Measurements from ENCODE around the gene ZNF837. TPM values are rescaled to one million over a fixed set of nuclear protein-coding genes. Genes with fewer than 3 reads are reported as not detected.
A peak's percentile ranks its signal among the peaks of the same experiment; 100 is the strongest.

Gene ZNF837
- total and polyA plus RNA-seq, 2 of the 13 experiments (the other 11 are each of a cell fraction or from before 2014, with no cell fraction given), result 0.29 to 1.3 TPM

DNA sequence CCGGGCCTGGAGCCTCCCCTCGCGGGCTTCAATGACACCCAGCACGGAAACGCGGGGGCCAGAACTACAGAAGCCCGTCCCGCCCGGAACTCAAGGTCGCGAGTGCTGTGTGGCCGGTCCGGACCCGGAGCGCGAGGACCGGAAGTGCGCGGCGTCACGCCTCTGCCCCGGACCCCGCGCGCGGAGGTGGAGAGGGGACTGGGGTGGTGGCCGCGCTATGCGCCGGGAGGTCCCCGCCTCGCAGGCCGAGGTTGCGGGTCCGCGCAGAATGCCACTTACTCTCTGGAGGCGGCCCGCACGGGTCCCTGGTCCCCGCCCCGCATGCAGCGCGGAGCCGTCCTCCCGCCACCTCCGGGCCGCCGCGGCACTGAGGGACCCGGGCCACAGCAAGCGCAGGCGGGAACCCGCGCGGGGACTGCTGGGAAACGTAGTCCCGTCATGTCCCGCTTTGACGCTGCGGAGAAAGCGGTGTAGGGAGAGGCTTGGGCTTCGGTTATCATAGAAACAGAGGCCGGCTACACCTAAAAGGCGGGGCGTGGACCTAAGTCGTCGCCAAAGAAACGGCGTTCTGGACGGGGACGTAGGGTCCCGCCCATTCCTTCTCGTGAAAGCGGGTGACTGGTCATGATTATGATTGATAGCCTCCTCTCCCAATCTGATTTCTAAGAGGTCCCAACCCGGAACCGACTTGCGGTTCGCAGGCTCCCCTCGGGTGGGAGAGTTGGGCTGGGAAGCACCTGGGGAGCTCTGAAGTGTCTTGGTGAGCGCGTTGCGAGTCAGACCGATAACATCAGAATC is at the start of gene ZNF837 (continued):
- TF ChIP-seq, protein P1, sequence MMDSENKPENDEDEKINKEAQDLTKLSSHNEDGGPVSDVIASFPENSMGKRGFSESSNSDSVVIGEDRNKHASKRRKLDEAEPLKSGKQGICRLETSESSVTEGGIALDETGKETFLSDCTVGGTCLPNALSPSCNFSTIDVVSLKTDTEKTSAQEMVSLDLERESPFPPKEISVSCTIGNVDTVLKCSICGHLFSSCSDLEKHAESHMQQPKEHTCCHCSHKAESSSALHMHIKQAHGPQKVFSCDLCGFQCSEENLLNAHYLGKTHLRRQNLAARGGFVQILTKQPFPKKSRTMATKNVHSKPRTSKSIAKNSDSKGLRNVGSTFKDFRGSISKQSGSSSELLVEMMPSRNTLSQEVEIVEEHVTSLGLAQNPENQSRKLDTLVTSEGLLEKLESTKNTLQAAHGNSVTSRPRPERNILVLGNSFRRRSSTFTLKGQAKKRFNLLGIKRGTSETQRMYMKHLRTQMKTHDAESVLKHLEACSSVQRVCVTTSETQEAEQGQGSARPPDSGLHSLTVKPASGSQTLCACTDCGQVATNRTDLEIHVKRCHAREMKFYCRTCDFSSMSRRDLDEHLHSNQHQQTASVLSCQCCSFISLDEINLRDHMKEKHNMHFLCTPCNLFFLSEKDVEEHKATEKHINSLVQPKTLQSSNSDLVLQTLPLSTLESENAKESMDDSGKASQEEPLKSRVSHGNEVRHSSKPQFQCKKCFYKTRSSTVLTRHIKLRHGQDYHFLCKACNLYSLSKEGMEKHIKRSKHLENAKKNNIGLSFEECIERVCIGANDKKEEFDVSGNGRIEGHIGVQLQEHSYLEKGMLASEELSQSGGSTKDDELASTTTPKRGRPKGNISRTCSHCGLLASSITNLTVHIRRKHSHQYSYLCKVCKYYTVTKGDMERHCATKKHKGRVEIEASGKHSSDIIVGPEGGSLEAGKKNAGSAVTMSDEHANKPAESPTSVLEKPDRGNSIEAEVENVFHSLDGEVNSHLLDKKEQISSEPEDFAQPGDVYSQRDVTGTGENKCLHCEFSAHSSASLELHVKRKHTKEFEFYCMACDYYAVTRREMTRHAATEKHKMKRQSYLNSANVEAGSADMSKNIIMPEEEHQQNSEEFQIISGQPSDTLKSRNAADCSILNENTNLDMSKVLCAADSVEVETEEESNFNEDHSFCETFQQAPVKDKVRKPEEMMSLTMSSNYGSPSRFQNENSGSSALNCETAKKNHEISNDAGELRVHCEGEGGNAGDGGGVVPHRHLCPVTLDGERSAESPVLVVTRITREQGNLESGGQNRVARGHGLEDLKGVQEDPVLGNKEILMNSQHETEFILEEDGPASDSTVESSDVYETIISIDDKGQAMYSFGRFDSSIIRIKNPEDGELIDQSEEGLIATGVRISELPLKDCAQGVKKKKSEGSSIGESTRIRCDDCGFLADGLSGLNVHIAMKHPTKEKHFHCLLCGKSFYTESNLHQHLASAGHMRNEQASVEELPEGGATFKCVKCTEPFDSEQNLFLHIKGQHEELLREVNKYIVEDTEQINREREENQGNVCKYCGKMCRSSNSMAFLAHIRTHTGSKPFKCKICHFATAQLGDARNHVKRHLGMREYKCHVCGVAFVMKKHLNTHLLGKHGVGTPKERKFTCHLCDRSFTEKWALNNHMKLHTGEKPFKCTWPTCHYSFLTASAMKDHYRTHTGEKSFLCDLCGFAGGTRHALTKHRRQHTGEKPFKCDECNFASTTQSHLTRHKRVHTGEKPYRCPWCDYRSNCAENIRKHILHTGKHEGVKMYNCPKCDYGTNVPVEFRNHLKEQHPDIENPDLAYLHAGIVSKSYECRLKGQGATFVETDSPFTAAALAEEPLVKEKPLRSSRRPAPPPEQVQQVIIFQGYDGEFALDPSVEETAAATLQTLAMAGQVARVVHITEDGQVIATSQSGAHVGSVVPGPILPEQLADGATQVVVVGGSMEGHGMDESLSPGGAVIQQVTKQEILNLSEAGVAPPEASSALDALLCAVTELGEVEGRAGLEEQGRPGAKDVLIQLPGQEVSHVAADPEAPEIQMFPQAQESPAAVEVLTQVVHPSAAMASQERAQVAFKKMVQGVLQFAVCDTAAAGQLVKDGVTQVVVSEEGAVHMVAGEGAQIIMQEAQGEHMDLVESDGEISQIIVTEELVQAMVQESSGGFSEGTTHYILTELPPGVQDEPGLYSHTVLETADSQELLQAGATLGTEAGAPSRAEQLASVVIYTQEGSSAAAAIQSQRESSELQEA (CRISPR knock-in tag; IDR thresholded peaks at IDR 0.05; ENCODE audit: not compliant biosample characterization), result no peak
- TF ChIP-seq, protein P2, sequence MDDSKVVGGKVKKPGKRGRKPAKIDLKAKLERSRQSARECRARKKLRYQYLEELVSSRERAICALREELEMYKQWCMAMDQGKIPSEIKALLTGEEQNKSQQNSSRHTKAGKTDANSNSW (CRISPR knock-in tag; IDR thresholded peaks at IDR 0.05; ENCODE audit: borderline replicate concordance), result peak; percentile 77; the same call in 1 of the 2 replicates
- TF ChIP-seq NCOA5 (CRISPR knock-in tag; IDR thresholded peaks at IDR 0.05), result no peak
- no peak for TF ChIP-seq SETDB1 (CRISPR knock-in tag; IDR thresholded peaks at IDR 0.05; ENCODE audit: borderline replicate concordance)
- peak; percentile 56 for TF ChIP-seq GATAD2A (CRISPR knock-in tag; IDR thresholded peaks at IDR 0.05)
- TF ChIP-seq, protein P3, sequence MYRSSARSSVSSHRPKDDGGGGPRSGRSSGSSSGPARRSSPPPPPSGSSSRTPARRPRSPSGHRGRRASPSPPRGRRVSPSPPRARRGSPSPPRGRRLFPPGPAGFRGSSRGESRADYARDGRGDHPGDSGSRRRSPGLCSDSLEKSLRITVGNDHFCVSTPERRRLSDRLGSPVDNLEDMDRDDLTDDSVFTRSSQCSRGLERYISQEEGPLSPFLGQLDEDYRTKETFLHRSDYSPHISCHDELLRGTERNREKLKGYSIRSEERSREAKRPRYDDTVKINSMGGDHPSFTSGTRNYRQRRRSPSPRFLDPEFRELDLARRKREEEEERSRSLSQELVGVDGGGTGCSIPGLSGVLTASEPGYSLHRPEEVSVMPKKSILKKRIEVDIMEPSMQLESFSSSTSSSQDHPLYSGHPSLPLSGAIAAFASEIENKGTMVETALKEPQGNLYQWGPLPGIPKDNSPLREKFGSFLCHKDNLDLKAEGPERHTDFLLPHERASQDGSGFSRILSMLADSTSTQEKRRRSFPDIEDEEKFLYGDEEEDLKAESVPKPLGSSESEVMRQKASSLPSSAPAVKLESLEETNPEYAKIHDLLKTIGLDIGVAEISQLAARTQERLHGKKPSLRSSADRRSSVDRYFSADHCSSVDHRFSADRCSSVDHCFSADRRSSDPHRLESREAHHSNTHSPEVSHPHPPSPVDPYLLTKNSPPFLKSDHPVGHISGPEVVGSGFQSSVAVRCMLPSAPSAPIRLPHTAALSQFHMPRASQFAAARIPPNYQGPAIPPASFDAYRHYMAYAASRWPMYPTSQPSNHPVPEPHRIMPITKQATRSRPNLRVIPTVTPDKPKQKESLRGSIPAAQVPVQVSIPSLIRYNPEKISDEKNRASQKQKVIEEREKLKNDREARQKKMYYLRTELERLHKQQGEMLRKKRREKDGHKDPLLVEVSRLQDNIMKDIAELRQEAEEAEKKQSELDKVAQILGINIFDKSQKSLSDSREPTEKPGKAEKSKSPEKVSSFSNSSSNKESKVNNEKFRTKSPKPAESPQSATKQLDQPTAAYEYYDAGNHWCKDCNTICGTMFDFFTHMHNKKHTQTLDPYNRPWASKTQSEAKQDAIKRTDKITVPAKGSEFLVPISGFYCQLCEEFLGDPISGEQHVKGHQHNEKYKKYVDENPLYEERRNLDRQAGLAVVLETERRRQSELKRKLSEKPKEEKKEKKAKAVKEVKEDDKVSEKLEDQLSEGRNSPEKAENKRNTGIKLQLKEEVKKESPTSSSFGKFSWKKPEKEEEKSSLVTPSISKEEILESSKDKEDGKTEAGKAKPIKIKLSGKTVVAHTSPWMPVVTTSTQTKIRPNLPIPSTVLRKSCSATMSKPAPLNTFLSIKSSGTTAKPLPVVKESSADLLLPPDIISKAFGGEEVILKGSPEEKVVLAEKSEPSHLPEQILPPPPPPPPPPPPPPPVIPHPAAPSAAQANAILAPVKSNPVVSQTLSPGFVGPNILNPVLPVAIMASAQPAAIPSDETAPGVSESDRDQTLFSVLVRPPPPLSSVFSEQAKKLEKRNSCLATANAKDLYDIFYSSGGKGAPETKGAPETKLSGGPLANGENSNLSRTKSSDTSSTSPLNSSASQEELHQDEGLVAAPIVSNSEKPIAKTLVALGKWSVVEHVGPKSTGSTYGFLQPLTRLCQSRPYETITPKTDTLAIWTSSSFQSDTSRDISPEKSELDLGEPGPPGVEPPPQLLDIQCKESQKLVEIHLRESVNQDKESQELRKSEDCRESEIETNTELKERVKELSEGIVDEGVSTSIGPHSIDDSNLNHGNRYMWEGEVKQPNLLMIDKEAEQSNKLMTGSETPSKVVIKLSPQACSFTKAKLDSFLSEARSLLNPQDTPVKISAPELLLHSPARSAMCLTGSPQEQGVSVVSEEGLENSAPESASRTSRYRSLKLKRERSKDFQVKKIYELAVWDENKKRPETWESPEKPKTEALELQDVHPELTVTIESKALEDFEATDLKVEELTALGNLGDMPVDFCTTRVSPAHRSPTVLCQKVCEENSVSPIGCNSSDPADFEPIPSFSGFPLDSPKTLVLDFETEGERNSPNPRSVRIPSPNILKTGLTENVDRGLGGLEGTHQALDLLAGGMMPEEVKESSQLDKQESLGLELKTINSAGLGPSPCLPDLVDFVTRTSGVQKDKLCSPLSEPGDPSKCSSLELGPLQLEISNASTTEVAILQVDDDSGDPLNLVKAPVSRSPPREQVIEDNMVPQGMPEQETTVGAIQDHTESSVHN (CRISPR knock-in tag; IDR thresholded peaks at IDR 0.05), result no peak
- peak; percentile 32; the same call in 1 of the 2 replicates for TF ChIP-seq MEF2D (CRISPR knock-in tag; IDR thresholded peaks at IDR 0.05)
- peak; percentile 55; the same call in 1 of the 2 replicates for TF ChIP-seq TGIF2 (CRISPR knock-in tag; IDR thresholded peaks at IDR 0.05)
- TF ChIP-seq RARG (CRISPR knock-in tag; IDR thresholded peaks at IDR 0.05; ENCODE audit: low read depth), result no peak
- no peak for TF ChIP-seq CHD2 (IDR thresholded peaks at IDR 0.05; ENCODE audit: low read depth, low read length)
